ENCODE data around the gene GAL3ST3.
"Not testable (repeated sequence)": the region's sequence is repeated elsewhere in the genome, so short reads cannot be mapped to it uniquely, and the experiment has no call there.

GAL3ST3 gene

DNA sequence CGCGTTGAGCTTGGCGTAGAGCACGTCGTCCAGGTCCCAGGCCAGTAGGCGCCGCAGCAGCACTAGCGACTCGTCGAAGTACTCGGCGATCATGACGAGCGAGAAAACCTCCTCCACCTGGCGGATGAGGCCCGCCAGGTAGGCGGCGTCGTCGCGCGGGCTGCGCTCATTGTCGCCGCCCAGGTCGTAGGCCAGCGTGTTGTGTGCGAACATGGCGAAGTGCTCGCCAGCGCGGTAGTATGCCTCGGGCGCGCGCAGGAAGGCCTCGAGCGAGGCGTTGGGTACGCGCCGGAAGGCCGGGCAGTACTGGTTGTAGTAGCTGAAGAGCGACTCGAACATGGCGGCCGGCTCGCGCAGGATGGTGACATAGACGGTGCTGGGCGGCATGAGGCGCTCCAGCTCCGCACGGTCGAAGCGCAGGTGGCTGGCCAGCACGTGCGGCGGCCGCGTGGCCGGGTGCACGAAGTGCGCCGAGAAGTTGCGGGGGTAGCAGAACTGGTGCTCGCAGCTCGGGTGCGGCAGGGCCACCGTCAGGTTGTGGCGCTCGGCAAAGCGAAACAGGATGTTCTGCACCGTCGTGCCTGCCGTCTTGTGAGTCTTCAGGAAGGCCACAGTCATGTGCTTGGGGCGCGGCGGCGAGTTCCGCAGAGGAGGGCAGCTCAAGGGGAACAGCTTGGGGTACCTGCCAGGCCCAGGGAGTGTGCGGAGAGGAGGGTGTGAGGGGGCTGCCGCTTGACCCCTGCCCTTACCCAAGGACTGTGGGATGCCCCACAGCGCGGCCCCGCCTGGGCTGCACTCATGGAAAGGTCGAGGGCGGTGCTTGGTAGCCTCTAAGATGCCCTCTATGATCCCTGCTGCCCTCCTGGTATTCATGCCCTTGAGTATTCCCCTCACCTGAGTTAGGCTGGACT lies 5.7 kb downstream of the GAL3ST3 start:
- DNase-seq: no peak

- DNase-seq: no peak
These were observed 6.5 kb downstream of the GAL3ST3 start for GRCh38 chr11:66042227-66042995.

DNA sequence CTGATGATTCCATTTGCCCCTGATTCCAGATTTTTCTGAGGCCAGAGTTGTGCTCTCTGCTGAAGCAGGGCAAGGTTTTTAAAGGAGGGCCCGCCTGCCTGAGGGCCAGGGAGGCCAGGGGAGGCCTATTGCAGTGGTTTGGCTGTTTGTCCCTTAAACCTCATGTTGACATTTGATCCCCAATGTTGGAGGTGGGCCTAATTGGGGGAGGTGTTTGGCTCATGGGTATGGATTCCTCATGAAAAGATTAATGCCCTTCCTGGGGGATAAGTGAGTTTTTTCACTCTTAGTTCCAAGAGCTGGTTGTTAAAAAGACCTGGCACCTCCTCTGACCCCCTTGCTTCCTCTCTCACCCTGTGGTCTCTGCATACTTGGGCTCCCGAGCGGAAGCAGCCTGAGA lies 9.2 kb downstream of the GAL3ST3 start:
- no peak for DNase-seq

GRCh38 chr11:66037327-66037726 lies 11.6 kb downstream of the GAL3ST3 start:
- DNase-seq: no peak

- no peak for DNase-seq
These were observed 12.6 kb downstream of the GAL3ST3 start for GRCh38 chr11:66036334-66036710.

DNA sequence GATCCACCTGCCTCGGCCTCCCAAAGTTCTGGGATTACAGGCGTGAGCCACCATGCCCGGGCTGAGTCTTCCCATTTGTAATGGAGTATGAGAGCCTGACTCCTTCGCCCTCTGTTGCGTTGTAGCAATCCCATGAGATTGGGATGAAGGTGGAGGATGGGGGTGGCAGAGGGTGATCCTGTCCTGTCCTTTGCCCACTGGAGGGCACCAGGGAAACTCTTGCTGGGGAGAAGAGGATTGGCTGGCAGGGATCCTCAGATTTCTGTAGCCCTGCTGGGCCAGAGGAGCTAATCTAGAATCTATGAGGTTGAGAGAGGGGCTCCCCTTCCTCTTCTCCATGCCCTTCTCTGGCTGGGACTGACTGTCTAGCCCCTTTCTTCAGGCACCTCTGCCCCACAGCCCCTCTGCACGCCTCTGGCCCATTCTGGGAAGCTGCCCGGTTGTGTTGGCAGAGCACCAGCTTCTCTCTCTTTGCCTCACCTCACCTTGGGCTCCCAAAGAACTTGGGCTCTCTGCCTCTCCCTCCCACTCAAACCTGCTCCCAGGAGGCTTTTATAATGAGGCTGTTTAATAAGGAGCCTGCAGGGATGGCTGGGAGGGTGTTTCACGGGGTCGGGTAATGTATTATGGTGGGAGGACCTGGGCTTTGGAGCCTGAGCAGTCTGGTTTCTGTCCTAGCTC lies 13.2 kb downstream of the GAL3ST3 start:
- no peak for DNase-seq

- no peak for DNase-seq
These were observed 15.8 kb downstream of the GAL3ST3 start for GRCh38 chr11:66032957-66033735.

- DNase-seq: no peak
These were observed 22.9 kb downstream of the GAL3ST3 start, which contains the start of gene CATSPER1 for GRCh38 chr11:66026017-66026529. Gene CATSPER1, minus strand, starts transcription at chr11:66026479. Its CDS starts 100 bp downstream, at chr11:66026379.

GRCh38 chr11:66023186-66023440 lies 25.8 kb downstream of the GAL3ST3 start:
- DNase-seq: not testable (repeated sequence)

DNA sequence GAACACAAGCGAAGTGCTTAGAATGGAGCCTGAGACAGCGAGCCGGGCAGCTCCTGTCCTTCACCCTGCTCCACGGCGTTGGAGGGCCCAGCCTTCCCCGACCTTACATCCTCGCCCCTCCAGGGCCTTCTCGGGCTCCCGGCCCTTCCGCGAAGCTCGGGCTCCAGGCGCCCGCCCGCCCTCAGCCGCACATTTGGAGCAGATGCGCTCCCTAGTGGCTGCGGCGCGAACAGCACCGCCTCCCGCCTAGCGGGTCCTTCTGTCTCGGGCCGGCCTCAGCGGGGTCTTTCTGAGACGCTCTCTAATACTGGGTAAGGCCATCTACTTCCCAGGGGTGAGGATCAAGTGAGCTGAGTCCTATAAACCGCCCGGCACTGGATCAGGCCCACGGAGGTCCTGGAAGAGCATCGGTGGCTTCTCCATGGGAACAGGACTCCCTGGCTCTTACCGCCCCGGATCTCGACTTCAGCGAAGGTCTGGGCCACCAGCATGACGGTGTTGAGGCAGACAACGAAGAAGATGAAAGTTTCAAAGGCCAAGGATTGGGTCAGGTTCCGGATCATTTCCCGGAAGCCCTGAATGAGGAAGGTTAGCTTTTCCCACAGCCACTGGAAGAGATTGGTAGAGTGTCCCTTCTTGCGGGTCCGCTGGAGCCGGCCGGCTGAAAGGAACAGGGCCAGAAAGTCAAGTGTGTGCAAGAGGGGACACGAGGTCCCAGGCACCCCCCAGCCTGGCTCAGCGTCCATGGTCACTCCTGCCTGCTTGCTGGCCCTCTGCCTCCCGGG lies 26.4 kb downstream of the GAL3ST3 start:
- DNase-seq: no peak

DNA sequence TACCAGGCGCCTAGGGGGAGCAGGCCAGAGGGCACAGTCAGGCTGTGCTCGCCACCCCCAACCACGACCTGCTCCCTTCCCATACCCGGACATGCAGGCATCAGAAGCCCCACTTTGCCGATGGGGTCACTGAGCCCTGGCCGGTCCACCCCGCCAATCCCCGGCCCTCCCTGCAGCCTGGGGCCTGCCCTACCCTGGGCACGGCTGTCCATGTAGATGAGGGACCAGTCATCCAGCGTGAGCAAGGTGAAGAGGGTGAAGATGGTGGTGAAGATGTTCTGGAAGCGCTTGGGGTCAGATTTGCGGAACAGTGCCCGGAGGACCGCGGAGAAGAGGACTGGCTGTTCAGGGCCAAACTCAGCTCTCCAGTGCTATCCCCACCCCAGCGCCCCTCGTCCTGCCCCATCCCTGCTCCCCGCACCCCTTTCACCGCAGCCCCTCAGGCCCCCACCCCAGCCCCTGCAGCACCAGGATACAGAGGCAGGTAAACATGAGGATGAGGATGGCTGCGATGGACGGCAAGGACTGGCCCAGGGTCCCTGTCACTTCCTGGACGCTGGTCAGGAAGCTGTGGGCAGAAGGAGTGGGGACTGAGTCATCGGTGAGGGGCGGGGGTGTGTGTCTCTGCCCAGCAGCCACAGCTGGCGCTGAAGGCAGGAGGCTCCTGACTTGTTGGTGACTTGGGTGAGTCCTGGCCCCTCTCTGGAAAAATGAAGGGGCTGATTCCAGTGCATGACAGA lies 28.2 kb downstream of the GAL3ST3 start:
- DNase-seq: no peak

DNA sequence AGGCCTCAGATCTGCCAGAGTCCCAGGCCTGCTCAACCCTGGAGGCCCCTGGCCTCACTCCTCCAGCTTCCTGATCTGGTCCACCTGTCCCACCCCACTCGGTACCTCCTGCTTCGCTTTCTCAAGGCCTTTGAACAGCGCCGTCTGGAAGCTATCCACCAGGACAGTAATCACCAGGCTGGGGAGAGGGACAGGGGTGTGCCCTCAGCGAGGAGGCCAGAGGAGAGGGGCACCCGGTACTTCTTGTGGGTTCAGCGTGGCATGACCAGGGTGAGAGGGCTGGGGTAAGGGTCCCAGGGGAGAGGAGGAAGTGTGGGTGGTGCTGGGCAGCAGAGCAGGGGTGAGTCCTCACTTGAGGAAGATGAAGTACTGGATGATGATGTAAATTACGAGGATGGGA lies 28.7 kb downstream of the GAL3ST3 start:
- DNase-seq: no peak

DNA sequence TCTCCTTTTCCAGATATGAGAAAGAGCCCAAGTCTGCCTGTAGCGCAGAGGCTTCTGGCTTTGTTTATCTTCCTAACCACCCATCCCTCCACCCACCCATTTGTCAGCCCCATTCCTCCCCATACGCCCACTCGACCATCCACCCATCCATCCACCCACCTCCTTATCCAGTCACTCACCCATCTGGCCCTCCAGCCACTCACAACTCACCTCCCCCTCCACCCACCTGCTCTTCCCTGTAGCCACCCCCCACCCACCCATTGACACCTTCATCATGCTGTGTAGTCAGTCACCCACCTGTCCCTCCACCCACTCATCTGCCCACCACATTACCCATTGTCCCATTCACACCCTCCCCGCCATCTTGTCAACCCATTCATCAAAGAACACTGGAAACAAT lies 31.6 kb downstream of the GAL3ST3 start:
- no peak for DNase-seq

GRCh38 chr11:66016793-66017177 lies 32.2 kb downstream of the GAL3ST3 start:
- no peak for DNase-seq

DNA sequence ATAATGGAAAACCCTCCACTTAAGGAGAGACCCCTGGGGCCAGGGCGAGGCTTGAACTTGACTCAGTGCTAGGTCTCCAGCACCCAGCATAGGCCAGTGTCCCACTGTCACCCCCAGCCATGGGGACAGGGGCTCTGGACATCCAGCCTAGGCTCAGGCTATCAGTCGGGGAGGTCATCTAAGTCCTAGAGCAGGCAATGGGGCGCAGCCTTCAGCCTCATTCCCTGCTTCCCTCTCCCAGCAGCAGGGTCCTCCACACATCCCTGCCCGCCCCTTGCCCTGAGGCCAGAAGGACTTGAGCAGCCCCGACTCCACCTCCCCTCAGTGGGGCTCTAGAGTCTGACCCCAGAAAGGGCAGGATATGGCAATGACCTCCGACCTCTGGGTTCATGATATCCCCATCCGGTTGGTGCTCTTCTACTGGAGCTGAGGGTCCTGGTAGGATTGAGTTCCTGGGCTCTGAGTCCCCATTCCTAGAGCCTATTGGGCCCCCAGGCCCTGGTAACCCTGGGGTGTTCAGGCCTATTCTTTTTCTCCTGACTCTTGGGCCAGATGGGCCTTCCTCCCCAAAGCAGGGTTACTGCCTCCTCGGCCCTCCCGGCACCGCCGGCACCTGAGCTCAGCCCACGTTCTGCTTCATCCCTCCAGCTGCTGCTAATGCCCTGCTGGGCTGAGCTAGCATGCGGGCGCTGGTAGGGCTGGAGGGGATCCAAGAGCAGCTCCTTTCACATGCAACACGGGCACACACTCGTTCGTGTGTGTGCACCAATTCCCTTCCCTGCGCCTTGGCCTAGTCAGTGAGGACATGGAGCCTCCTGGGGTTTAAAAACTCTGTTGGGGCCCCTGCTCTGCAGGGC lies 32.8 kb downstream of the GAL3ST3 start:
- DNase-seq: no peak

DNA sequence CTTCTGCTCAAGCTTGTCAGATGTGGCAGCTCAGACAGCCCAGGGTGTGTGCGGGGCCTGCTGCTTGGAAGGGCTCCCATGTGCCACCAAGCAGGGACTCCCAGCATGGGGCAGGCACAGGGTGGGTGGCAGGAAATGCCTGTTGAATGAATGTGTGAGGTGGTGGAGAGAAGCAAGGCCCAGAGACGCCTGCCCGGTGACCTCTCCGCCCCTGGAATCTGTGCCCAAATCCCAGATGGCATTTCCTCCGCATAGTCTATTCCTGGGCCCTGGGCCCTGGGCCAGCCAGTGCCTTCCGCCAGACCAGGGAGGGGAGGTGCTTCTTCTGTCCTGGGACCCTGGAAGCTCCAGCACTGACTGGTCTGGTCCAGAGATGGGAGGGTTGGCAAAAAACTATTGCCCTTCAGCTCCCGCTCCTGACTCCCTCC lies 33.5 kb downstream of the GAL3ST3 start:
- no peak for DNase-seq

DNA sequence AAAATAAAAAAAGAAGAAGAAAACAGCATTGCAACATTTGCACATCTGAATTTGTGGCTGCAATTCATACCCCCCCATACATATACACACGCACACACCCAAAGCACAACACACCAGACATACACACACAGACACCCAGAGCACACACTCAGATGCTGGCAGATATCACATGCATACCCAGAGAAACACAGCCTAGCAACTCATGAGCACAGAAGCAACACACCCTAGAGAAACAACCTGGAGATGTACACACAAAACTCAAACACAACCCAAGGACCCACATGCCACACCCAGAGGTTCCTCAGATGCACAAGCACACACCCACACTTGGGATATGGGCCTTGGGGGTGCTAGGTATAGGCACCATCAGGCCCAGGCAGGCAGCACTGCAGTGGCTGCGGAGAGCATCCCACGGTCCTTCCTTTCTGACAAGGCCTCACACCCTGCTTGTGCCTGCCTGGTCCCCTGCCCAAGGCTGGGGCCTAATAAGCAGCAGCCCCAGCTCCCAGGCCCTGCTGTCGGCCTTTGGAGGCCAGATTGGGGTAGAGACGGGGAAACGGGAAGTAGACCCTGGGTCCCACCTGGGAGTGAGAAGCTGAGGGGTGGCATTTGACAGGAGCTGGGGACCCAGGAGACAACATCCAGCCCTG lies 34.0 kb downstream of the GAL3ST3 start:
- no peak for DNase-seq

GRCh38 chr11:66013762-66014100 lies 35.2 kb downstream of the GAL3ST3 start:
- DNase-seq: no peak

DNA sequence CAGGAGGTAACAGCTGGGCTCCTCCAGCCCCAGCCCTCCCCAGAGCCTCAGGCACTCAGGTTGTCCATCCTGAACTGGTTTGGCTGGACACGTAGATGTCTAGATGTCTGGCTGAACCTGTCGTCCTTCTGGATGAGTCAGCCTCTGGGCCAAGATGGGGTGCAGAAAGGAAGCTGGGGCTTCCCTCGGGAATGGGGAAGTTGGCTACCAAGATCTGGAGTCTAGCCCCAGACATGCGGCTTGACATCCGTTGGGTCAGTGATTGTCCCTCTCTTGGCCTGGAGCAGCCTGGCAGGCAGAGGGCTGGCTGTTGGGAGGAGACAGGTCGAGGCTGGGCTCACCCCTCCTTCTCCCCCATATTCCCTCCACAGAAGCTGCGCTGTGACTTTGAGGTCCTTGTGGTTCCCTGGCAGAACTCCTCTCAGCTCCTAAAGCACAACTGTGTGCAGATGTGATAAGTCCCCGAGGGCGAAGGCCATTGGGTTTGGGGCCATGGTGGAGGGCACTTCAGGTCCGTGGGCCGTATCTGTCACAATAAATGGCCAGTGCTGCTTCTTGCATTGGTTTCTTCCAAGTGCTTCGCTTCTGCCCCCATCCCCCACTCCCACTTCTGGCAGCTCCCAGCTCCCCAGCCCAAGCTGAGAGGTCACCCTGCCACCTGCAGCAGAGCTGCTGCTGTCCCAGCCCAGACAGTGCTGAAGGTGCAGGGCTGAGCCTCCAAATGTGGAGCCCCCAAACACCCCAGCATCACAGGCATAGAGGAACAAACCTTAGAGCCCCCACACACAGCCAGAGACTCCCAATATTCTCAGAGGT lies 35.8 kb downstream of the GAL3ST3 start:
- no peak for DNase-seq
